Endothelial cell of umbilical vein (primary cell): Measurements from ENCODE around the gene SMAP1. TPM values are rescaled to one million over a fixed set of nuclear protein-coding genes. Genes with fewer than 3 reads are reported as not detected.

ENCODE experiments used
- BruUV-seq: library from RNA; stranded (reverse); fragments of 400-500 nt; replicated peaks from 2 replicates; lab custom pipeline; 2021; lab: Mats Ljungman, UMichigan
- CTCF ChIA-PET: fragments of 300-600, 350-600 bp; sonication (Branson Sonifier 250); formaldehyde crosslinking; loops from one replicate; lab custom pipeline; 2021; ENCODE audit warnings: antibody characterized with exemption, inconsistent platforms; lab: Charles Lee
- POLR2A ChIA-PET: fragments of 300-600, 350-600 bp; sonication (Branson Sonifier 250); formaldehyde crosslinking; loops from one replicate; lab custom pipeline; 2021; ENCODE audit warnings: antibody characterized with exemption, inconsistent platforms; lab: Charles Lee
- DNase-seq: peaks from one replicate; pipeline ENCODE4 v3.0.0-alpha.2; 2011; ENCODE audit warnings: low read depth, low spot score
- FAIRE-seq: peaks from 2 replicates; lab custom pipeline; 2011; peaks lifted over from hg19 to GRCh38; lab: Jason Lieb, UNC
- H2AFZ ChIP-seq: 2 replicates; pipeline ENCODE4 v1.6.0; 2012; ENCODE audit warnings: low read depth, low read length, control low read depth, inconsistent platforms
- H3K27ac ChIP-seq: 2 replicates; pipeline ENCODE4 v1.5.1; 2011; ENCODE audit warnings: low read depth, mild to moderate bottlenecking, control low read depth, low read length, moderate library complexity; ENCODE audit not compliant: insufficient read depth
- H3K27me3 ChIP-seq, 2 experiments: 2 replicates each; pipeline versions ENCODE4 v1.6.0 to v1.6.1; 2011; ENCODE audit warnings: low read length in 2 of 2, mixed read lengths in 1 of 2; ENCODE audit not compliant: control insufficient read depth in 2 of 2, insufficient read depth in 2 of 2
- H3K36me3 ChIP-seq, 2 experiments: 2 replicates in 1 of 2; 3 replicates in 1 of 2; pipeline ENCODE4 v1.5.1; 2011; ENCODE audit warnings: low read length in 2 of 2, mild to moderate bottlenecking in 1 of 2, moderate library complexity in 1 of 2; ENCODE audit not compliant: control insufficient read depth in 2 of 2, insufficient read depth in 2 of 2; ENCODE audit errors: extremely low read depth in 1 of 2
- H3K4me1 ChIP-seq: 3 replicates; pipeline ENCODE4 v1.5.1; 2011; ENCODE audit warnings: mild to moderate bottlenecking, low read length; ENCODE audit not compliant: control insufficient read depth, insufficient read depth; ENCODE audit errors: extremely low read depth
- H3K4me2 ChIP-seq: 2 replicates; pipeline ENCODE4 v1.6.1; 2011; ENCODE audit warnings: low read length, control low read depth, mixed read lengths; ENCODE audit not compliant: insufficient read depth
- H3K4me3 ChIP-seq, 3 experiments: fragments of 200-600 bp in 1 of 3; sonication (generic), shearing (Covaris generic) in 1 of 3; replicated peaks in 1 of 3; 2 replicates each; pipeline ENCODE4 v1.5.1; 2011 to 2016; ENCODE audit warnings: control low read depth in 3 of 3, low read length in 3 of 3, mild to moderate bottlenecking in 2 of 3, inconsistent platforms in 1 of 3, low read depth in 1 of 3, moderate library complexity in 1 of 3; ENCODE audit not compliant: insufficient read depth in 1 of 3
- H3K79me2 ChIP-seq: 2 replicates; pipeline ENCODE4 v1.6.0; 2012; ENCODE audit warnings: low read length, inconsistent platforms; ENCODE audit not compliant: control insufficient read depth, insufficient read depth
- H3K9ac ChIP-seq: replicated peaks from 2 replicates; pipeline ENCODE3; 2011; ENCODE audit warnings: low read length, control low read depth; ENCODE audit not compliant: insufficient read depth; ENCODE audit errors: extremely low read depth
- H3K9me1 ChIP-seq: replicated peaks from 3 replicates; pipeline ENCODE4 v1.6.0; 2011; ENCODE audit warnings: mild to moderate bottlenecking, low read length; ENCODE audit not compliant: control insufficient read depth, insufficient read depth; ENCODE audit errors: extremely low read depth
- H3K9me3 ChIP-seq: replicated peaks from 2 replicates; pipeline ENCODE4 v1.5.1; 2012; ENCODE audit warnings: low read length, inconsistent platforms; ENCODE audit not compliant: control insufficient read depth, insufficient read depth
- H4K20me1 ChIP-seq: replicated peaks from 2 replicates; pipeline ENCODE3; 2011; ENCODE audit warnings: mild to moderate bottlenecking, low read length; ENCODE audit not compliant: control insufficient read depth, insufficient read depth; ENCODE audit errors: extremely low read depth
- EZH2 ChIP-seq: IDR thresholded peaks from 2 replicates; pipeline ENCODE4 v1.6.1; 2012; ENCODE audit warnings: borderline replicate concordance, low read depth, mild to moderate bottlenecking, moderate library complexity, low read length, inconsistent platforms; ENCODE audit not compliant: severe bottlenecking
- FOS ChIP-seq: IDR thresholded peaks from 2 replicates; pipeline ENCODE4 v1.6.1; 2011; ENCODE audit warnings: mild to moderate bottlenecking, low read length, moderate library complexity, borderline replicate concordance; ENCODE audit not compliant: insufficient read depth
- GATA2 ChIP-seq: IDR thresholded peaks from 2 replicates; pipeline ENCODE4 v1.7.0; 2011; ENCODE audit warnings: low read depth, mild to moderate bottlenecking, moderate library complexity, mixed read lengths, low read length; ENCODE audit not compliant: insufficient read length, insufficient read depth
- JUN ChIP-seq: IDR thresholded peaks from 2 replicates; pipeline ENCODE4 v1.6.1; 2011; ENCODE audit warnings: borderline replicate concordance, low read depth; ENCODE audit not compliant: insufficient read length, insufficient read depth
- MYC ChIP-seq: IDR thresholded peaks from one replicate; pipeline ENCODE4 v1.6.1; 2011; ENCODE audit warnings: mild to moderate bottlenecking, low read depth, low read length
- POLR2A ChIP-seq: IDR thresholded peaks from 2 replicates; pipeline ENCODE4 v1.6.1; 2012; ENCODE audit warnings: low read depth, mild to moderate bottlenecking, control low read depth, low read length
- POLR2AphosphoS5 ChIP-seq: IDR thresholded peaks from 2 replicates; pipeline ENCODE4 v1.6.1; 2012; ENCODE audit warnings: low read depth, mild to moderate bottlenecking, control low read depth, low read length, moderate library complexity; ENCODE audit not compliant: insufficient read depth
- dilution Hi-C: fragments of 300-500 bp; cut with MboI; formaldehyde crosslinking; loops from one replicate; pipeline ENCODE4 v1.15.0; 2019; ENCODE audit warnings: low sequenced_read_pairs; ENCODE audit not compliant: extremely low pct_ligation_motif_present
- intact Hi-C: fragments of 100-400 bp; cut with micrococcal nuclease; formaldehyde crosslinking; loops from one replicate; pipeline ENCODE4 v1.10.0; 2022
- polyA plus RNA-seq, 4 experiments: library from polyadenylated mRNA; depleted of rRNA in 3 of 4; stranded (reverse) in 3 of 4; unstranded in 1 of 4; fragments of >200 nt; gene quantifications; 2 replicates each; pipeline versions ENCODE4 v1.2.1 to v1.2.3, GENCODE V29; 2011 to 2012; ENCODE audit warnings: missing spikeins in 1 of 4
- total RNA-seq: library from RNA; stranded (reverse); gene quantifications from 2 replicates; pipeline ENCODE4 v1.2.3, GENCODE V29; 2021
- TF ChIP-seq, protein P1 (sequence below): IDR thresholded peaks from 2 replicates; pipeline ENCODE4 v1.6.1; 2011; ENCODE audit not compliant: insufficient read depth, insufficient read length
- TF ChIP-seq, protein P2 (sequence below), 2 donors: IDR thresholded peaks; 1 replicate in 1 of 2; 2 replicates in 1 of 2; pipeline ENCODE4 v1.5.1; 2011; ENCODE audit warnings: low read length in 2 of 2, mild to moderate bottlenecking in 2 of 2, moderate library complexity in 2 of 2, control low read depth in 1 of 2, inconsistent platforms in 1 of 2, low read depth in 1 of 2; ENCODE audit not compliant: insufficient read depth in 1 of 2; ENCODE audit errors: extremely low read depth in 1 of 2

Gene SMAP1
- total and polyA plus RNA-seq, 2 donors (not counting 3 experiments of a cell fraction or from before 2014, with no cell fraction given): 14.6 to 24.6 TPM

DNA sequence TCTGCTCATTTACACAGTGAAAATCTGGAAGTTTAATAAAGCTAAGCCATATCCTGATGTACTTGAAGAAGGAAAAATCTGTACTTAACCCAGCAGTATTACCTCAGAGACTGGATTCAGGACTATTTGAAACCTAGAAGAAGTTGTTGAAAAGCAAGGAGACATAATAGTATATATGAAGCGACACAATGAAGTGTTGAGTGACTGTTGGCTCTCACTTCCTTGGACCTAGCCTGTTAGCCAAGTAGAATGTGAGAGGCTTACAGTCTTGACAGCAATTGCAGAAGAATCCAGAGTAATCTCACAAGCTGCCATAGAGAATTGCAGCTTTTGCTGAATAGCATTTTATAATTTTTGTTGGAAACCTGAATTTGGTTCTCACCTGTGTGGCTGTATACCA is 26.7 kb downstream of the SMAP1 start:
- H3K4me3 ChIP-seq: no peak overlapping the region
- intact Hi-C loops (no loop called here), dilution Hi-C loops (no loop called here)
- ChIA-PET POLR2A (no interaction called here), CTCF (no interaction called here)
- FAIRE-seq (no peak), DNase-seq (no peak)
- no peaks in the 10 kb centered on the region for H3K4me1 ChIP-seq
- no peaks in the 10 kb centered on the region for H3K9me1 ChIP-seq
- H2AFZ ChIP-seq: no peak overlapping the region
- TF ChIP-seq JUN: no peak
- TF ChIP-seq GATA2: no peak
- BruUV-seq: no TSS peak
- H3K27ac ChIP-seq: no peak overlapping the region
- H3K79me2 ChIP-seq: peaks cover 42% of the 10 kb centered on the region
- H3K36me3 ChIP-seq: no peaks in the 10 kb centered on the region
- no peaks in the 10 kb centered on the region for H3K27me3 ChIP-seq
- H3K4me2 ChIP-seq: no peak overlapping the region
- H3K9me3 ChIP-seq: no peaks in the 10 kb centered on the region
- H4K20me1 ChIP-seq: peaks cover 10% of the 10 kb centered on the region
- no peak overlapping the region for H3K9ac ChIP-seq

DNA sequence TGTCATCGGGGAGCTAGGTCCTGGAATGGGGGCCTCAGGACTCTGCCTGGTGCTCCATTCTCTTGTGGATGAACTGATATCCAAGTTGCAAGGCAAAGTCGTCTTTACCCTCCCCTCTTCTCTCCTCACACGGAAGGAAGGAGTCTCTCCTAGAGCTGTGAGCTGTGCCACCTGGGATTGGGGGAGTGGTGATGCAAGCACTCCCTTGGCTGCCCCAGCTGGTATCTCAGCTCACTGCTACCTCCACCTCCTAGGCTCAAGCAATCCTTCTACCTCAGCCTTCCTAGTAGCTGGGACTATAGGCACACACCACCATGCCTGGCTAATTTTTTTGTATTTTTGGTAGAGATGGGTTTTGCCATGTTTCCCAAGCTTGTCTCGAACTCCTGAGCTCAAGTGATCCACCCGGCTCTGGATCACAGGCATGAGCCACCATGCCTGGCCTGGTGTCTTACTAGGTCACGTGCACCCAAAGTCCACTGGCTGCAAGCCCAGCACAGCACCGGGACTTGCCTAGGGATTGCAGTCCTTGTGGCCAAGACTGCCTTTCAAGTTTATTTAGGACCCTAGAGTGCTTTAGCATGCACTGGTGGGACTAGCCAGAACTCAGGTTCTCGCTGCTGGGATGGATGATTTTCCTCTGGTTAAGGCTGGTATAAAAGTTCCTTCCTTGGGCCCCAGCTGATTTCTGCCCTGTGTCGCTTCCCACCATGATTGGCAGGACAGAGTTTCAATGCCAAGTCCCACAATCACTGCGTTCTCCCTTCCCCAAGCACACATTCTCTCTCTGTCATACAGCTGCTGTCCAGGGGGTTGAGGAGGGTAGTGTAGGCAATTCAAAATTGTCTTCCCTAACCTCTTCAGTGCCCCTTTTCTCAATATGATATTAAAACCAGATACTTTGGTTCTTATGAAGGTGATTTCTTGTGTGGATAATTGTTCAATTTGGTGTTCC is 33.5 kb downstream of the SMAP1 start:
- no peaks in the 10 kb centered on the region for H4K20me1 ChIP-seq
- H3K27ac ChIP-seq: no peak overlapping the region
- H3K79me2 ChIP-seq: peaks cover 16% of the 10 kb centered on the region
- intact Hi-C loops: loop anchor here (10.0 kb wide), 1 partner anchor 654 kb away; no protein-coding TSS in a partner anchor
- no peak overlapping the region for H3K9ac ChIP-seq
- H3K27me3 ChIP-seq: no peaks in the 10 kb centered on the region
- H3K4me3 ChIP-seq: no peak overlapping the region
- BruUV-seq: no TSS peak
- H3K36me3 ChIP-seq: no peaks in the 10 kb centered on the region
- no peak overlapping the region for H2AFZ ChIP-seq
- H3K9me3 ChIP-seq: no peaks in the 10 kb centered on the region
- no peaks in the 10 kb centered on the region for H3K4me1 ChIP-seq
- POLR2A ChIA-PET: no interaction called here
- DNase-seq: no peak
- H3K4me2 ChIP-seq: no peak overlapping the region
- CTCF ChIA-PET: interaction anchor here (1.8 to 5.3 kb wide), 3 partner anchors 14 to 184 kb away, joined by 6 to 38 read pairs (median 19); no protein-coding TSS in a partner anchor
- no peaks in the 10 kb centered on the region for H3K9me1 ChIP-seq
- TF ChIP-seq JUN (no peak), MYC (no peak), POLR2AphosphoS5 (no peak), FOS (no peak), POLR2A (no peak), GATA2 (no peak), EZH2 (no peak)
- TF ChIP-seq, protein P1, sequence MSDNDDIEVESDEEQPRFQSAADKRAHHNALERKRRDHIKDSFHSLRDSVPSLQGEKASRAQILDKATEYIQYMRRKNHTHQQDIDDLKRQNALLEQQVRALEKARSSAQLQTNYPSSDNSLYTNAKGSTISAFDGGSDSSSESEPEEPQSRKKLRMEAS: no peak
- TF ChIP-seq, protein P2, sequence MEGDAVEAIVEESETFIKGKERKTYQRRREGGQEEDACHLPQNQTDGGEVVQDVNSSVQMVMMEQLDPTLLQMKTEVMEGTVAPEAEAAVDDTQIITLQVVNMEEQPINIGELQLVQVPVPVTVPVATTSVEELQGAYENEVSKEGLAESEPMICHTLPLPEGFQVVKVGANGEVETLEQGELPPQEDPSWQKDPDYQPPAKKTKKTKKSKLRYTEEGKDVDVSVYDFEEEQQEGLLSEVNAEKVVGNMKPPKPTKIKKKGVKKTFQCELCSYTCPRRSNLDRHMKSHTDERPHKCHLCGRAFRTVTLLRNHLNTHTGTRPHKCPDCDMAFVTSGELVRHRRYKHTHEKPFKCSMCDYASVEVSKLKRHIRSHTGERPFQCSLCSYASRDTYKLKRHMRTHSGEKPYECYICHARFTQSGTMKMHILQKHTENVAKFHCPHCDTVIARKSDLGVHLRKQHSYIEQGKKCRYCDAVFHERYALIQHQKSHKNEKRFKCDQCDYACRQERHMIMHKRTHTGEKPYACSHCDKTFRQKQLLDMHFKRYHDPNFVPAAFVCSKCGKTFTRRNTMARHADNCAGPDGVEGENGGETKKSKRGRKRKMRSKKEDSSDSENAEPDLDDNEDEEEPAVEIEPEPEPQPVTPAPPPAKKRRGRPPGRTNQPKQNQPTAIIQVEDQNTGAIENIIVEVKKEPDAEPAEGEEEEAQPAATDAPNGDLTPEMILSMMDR (IDR thresholded peaks at IDR 0.05; ENCODE audit: extremely low read depth in 1 of 2, insufficient read depth in 1 of 2, low read depth in 1 of 2, low read length in 2 of 2): no peak
- no peak for FAIRE-seq
- dilution Hi-C loops: no loop called here
